NCI-H1105 treated with DMSO at 0.1 percent for 48 hours (cell line): ENCODE measurements around the gene SEMA4A.
"Not testable (repeated sequence)": the region's sequence is repeated elsewhere in the genome, so short reads cannot be mapped to it uniquely, and the experiment has no call there.

Experiments used
- DNase-seq: peaks from one replicate; lab custom pipeline; 2025; lab: John Stamatoyannopoulos, UW

The SEMA4A gene

GRCh38 chr1:156160000-156160742, 6.8 kb downstream of the SEMA4A start:
- no peak for DNase-seq

GRCh38 chr1:156160743-156161171, 7.4 kb downstream of the SEMA4A start:
- DNase-seq = peak; percentile 59

DNA sequence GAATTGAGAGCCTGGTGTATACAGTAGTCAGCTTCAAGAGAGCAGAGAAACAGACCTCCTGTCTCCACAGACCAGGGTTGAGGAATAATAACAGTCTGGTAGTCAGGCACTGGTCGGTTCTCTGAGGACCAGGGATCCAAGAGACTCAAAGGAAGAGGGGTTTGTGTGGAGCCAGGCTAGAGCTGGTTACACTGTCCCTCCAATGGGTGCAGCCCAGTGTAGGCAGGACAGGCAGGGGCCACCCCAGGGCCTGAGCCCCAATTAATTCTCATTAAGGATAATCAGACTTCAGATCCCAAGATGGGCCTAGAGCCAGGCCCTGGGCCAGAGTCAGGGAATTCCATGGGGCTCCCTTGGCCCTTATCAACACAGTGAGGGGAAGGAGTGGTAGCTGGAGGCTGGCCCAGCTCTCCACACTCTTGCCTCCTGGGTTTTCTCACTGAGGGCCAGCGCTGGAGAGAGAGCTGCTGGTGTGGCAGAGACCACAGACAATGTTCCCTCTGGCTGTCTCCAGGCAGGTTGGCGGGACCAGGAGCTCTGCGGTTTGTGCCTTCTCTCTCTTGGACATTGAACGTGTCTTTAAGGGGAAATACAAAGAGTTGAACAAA, 9.1 kb downstream of the SEMA4A start:
- DNase-seq = no peak

GRCh38 chr1:156163712-156164111, 10.3 kb downstream of the SEMA4A start:
- no peak for DNase-seq

DNA sequence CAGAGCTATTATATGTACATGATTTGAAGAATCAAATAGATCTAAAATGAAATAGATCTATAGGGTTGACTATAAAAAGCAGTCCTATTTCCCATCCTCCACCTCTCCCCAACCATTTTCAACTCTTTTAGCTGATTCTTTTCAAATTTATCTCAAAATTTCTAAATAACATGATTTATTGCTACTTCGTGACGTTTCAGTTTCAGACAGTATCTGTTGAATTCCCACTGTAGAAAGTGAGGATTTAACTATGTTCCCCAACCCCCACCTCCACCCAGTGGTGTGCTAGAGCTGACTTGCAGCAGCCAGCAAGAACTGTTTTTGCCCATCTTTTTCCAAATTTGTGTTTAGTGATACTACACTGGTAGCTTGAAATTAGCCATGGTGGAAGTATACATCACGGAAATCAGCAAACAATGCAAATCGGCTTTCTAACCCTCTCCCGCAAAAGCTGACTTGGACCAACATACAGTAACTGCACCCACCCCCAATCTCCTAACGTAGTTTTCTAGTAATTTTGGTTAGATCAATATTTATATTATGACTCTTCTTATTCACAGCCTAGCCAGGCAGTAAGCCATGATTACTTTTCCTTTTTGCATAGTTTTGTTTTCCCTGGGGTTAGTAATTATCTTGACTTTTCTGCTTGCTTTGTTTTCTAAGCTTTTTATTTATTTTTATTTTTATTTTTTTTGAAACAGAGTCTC, 10.9 kb downstream of the SEMA4A start:
- no peak for DNase-seq

DNA sequence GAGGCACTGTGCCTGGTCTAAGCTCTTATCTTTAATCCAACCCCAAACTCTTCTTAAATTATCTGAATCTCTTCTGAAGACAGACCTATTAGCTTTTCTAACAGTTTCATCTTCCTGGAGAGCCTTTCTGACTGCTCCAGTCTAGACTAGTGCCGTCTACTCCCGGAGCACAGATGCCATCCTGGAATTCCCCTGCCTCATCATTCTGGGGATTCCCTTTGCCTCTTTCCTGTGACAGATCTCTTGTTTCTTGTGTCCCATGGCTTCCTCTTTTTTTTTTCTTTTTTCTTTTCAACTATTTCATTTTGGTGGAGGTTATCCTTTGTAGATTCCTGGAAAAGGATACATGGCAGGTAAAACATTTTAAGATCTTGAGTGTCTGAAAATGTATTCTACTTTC, 11.7 kb downstream of the SEMA4A start:
- DNase-seq = no peak

DNA sequence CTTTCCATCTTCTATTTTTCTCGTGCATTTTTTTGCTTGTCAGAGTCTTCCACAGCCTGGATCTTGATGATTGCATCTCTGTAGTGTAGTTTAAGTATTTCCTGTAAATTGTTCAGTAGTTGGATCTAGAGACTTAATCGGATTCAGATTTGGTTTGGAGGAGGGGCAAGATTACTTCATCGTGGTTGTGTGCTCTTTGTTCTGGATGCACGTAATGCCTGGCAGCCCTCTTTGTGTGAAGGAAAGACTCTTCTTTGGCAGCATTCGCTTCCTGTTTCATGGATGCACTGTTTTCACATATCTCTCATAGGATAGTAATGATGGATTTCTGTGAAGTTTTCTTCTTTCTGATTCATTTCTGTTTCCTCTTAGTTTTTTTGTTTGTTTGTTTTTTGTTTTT, 14.2 kb downstream of the SEMA4A start:
- DNase-seq = no peak

DNA sequence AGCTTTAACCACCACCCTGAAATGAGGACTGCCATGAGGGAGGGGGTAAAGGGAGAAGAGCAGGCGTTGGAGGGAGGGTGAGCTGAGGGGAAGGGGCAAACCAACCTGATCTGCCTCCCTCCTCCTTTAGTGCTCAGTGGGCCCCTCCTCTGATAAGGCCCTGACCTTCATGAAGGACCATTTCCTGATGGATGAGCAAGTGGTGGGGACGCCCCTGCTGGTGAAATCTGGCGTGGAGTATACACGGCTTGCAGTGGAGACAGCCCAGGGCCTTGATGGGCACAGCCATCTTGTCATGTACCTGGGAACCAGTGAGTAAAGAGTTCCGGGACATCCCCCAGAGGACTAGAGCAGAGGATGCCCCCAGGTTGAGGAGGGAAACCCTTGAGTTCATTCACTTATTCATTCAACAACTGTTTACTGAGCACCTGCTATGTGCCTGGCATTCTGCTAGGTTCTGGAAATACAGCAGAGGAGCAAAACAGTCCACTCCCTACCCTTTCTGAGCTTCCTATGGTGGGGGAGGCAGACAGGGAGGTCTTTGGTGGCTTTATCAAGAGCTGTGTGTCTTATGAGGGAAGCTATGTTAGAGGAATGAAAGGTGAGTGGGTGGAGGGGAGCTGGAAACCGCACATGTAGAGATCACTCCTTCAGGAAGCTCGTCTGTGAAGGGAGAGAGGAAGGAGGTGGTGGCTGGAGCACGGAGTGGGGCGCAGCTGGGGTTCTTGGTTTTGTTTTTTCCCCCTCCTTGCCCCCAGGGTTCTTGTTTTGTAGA, 19.5 kb downstream of the SEMA4A start:
- DNase-seq = no peak

DNA sequence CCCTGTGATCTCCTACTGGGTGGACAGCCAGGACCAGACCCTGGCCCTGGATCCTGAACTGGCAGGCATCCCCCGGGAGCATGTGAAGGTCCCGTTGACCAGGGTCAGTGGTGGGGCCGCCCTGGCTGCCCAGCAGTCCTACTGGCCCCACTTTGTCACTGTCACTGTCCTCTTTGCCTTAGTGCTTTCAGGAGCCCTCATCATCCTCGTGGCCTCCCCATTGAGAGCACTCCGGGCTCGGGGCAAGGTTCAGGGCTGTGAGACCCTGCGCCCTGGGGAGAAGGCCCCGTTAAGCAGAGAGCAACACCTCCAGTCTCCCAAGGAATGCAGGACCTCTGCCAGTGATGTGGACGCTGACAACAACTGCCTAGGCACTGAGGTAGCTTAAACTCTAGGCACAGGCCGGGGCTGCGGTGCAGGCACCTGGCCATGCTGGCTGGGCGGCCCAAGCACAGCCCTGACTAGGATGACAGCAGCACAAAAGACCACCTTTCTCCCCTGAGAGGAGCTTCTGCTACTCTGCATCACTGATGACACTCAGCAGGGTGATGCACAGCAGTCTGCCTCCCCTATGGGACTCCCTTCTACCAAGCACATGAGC, 23.3 kb downstream of the SEMA4A start:
- no peak for DNase-seq

GRCh38 chr1:156177919-156178654, 24.7 kb downstream of the SEMA4A start:
- no peak for DNase-seq

GRCh38 chr1:156180471-156180870, 27.1 kb downstream of the SEMA4A start:
- no peak for DNase-seq

DNA sequence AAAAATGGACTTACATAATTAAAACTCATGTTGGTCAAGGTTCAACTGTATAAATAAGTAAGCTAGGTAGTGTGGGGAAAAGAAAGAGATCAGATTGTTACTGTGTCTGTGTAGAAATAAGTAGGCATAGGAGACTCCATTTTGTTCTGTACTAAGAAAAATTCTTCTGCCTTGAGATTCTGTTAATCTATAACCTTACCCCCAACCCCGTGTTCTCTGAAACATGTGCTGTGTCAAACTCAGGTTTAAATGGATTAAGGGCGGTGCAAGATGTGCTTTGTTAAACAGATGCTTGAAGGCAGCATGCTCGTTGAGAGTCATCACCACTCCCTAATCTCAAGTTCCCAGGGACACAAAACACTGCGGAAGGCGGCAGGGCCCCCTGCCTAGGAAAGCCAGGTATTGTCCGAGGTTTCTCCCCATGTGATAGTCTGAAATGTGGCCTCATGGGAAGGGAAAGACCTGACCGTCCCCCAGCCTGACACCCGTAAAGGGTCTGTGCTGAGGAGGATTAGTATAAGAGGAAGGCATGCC, 28.1 kb downstream of the SEMA4A start:
- DNase-seq = not testable (repeated sequence)

- DNase-seq = not testable (repeated sequence)
Measured at GRCh38 chr1:156182010-156182779, 28.8 kb downstream of the SEMA4A start.

DNA sequence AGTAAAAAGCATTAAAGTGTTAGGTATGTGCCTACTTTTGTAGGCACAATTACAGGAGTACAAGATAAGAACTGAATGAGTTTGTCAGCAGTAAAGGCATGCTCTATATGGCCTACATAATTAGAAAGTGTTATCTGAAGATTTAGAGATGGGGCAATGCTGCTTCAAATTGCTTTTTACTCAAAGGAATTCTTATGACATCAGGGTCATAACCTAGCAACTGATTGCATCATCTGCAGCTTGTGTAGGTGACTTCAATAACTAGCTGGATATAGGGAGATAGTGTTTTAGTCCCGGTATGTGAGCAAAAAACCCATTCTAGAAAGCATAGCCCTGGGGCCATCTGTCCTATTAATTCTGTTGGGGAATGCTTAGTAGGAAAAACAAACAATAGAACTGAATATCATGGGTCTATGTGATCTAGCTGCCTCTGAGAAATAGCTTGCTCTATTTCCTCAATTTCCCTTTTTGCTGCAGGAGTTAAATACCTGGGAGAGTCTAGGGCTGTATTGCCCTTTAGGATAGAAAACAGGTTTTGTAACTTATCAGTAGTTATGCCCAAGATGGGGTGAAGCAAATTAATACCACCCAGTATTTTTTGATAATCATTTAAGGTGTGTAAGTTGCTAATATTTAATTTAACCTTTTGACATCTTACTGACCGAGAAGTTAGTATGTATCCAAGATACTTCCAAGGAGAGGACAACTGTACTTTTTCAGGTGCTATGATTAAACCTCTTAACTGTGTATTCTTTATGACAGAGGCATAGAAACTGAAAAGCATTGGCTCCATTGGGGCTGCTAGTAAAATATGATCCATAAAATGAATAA, 33.2 kb downstream of the SEMA4A start:
- DNase-seq = not testable (repeated sequence)

GRCh38 chr1:156190265-156190664, 36.9 kb downstream of the SEMA4A start:
- DNase-seq = not testable (repeated sequence)

- no peak for DNase-seq
Measured at GRCh38 chr1:156191292-156191964, 38.0 kb downstream of the SEMA4A start.

GRCh38 chr1:156193208-156193487, 39.8 kb downstream of the SEMA4A start:
- no peak for DNase-seq

GRCh38 chr1:156193488-156194299, 40.3 kb downstream of the SEMA4A start, which contains the start of gene SLC25A44:
TSS of gene SLC25A44 (plus strand) at chr1:156194104. CDS start at chr1:156199848, 5,744 bp downstream.
- peak; percentile 99 for DNase-seq
